SU-DHL-6 (cell line): Measurements from ENCODE around the gene SKIDA1.

Experiments used
- CTCF ChIP-seq: fragments of 200-600 bp; sonication (generic); IDR thresholded peaks from one replicate; pipeline ENCODE4 v1.5.1; 2017; ENCODE audit warnings: antibody characterized with exemption, mild to moderate bottlenecking, low read length, moderate library complexity; ENCODE audit not compliant: insufficient read depth, poor library complexity, severe bottlenecking
- EZH2phosphoT487 ChIP-seq: fragments of 200-600 bp; sonication (generic), shearing (Covaris generic); conservative IDR thresholded peaks from 2 replicates; pipeline ENCODE4 v1.6.1; 2018; ENCODE audit warnings: mild to moderate bottlenecking, antibody characterized with exemption, low read length, moderate library complexity, mixed read lengths

- TF ChIP-seq CTCF (no peak), EZH2phosphoT487 (no peak)
Observed at GRCh38 chr10:21524526-21525366, 736 bp downstream of the SKIDA1 start.
